Stimulated activated naive CD4-positive, alpha-beta T cell (primary cell): ENCODE data around the gene USP25.
A peak's percentile ranks its signal among the peaks of the same experiment; 100 is the strongest.
"Not testable (repeated sequence)": the region's sequence is repeated elsewhere in the genome, so short reads cannot be mapped to it uniquely, and the experiment has no call there.

ENCODE experiments used
- DNase-seq, 6 experiments: peaks; one replicate each; lab custom pipeline; 2025; lab: John Stamatoyannopoulos, UW

The USP25 gene

DNA sequence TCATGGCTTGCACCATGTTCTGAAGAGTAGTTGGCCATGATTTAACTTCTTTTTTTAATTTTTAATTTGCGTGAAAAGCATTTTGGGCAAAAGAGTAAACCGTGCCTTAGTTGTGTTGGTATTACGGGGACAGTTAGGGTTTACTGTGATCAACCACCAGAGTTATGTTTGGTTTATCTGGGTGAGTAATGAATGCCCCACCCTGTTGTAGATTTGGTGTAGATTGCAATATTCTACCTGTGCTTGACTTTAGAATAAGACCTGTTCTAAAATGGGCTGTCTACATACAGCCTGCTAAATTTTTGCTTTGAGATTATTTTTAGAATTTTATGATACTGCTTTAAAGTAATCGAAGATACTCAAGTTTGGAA is 1.4 kb downstream of the USP25 start:
- no peak for DNase-seq

GRCh38 chr21:15732290-15732995 is 2.7 kb downstream of the USP25 start:
- peak in 3 of 6 experiments; percentile 62 to 65 (median 63) for DNase-seq

- no peak for DNase-seq
Measured at GRCh38 chr21:15732996-15733329, 3.2 kb downstream of the USP25 start.

GRCh38 chr21:15735409-15735808 is 5.6 kb downstream of the USP25 start:
- DNase-seq, result no peak

DNA sequence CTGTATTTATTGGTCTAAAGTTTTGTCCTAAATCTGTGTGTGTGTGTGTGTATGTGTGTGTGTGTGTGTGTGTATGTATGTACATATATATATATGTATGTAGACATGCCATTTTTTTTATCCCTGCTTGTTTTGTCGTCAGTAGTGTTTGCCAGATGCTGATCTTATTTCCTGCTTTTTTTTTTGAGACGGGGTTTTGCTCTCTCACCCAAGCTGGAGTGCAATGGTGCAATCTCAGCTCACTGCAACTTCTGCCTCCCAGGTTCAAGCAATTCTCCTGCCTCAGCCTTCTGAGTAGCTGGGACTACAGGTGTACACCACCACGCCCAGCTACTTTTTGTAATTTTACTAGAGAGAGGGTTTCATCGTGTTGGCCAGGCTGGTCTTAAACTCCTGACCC is 6.1 kb downstream of the USP25 start:
- DNase-seq, result peak in 1 of 6 experiments; percentile 2

GRCh38 chr21:15738779-15739178 is 9.0 kb downstream of the USP25 start:
- not testable (repeated sequence) for DNase-seq

GRCh38 chr21:15740383-15740782 is 10.6 kb downstream of the USP25 start:
- no peak for DNase-seq

DNA sequence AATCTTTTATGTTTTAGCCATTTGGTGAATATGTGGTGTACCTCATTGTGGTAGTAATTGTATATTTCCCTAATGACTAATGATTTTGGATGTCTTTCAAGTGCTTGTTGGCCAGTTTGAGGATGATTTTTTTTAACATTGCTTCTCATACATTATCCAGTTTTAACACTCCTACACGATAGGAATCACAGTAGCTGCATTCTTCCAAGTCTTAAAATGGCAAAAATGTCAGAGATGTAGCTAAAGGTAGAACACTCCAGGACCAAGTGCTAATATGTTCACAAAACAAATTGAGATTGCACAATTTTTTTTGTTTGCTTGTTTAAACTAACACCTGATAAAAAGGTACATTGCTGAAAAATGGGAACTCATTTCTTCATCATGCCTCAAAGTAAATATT is 11.7 kb downstream of the USP25 start:
- no peak for DNase-seq

- DNase-seq, result no peak
Measured at GRCh38 chr21:15742052-15742670, 12.4 kb downstream of the USP25 start.

GRCh38 chr21:15742694-15743093 is 12.9 kb downstream of the USP25 start:
- no peak for DNase-seq

DNA sequence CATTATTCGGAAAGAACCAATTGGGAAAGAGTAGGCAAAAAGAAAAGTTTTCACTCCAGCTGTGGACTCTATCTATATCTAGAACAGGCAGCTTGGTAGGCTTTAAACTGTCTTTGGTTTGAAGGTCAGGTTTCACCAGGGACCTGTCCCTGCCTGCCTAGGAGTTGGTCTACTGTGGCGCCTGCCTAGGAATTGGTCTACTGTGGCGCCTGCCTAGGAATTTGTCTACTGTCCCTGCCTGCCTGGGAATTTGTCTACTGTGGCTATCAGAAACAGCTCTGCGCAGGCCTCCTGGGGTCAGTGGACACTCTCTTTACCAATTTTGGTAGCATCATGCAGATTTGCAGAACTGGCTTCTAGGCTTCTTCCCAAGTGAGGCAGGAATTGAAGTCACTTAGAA is 13.8 kb downstream of the USP25 start:
- DNase-seq, result no peak

GRCh38 chr21:15744926-15745325 is 15.1 kb downstream of the USP25 start:
- no peak for DNase-seq

GRCh38 chr21:15748586-15748985 is 18.8 kb downstream of the USP25 start:
- no peak for DNase-seq

DNA sequence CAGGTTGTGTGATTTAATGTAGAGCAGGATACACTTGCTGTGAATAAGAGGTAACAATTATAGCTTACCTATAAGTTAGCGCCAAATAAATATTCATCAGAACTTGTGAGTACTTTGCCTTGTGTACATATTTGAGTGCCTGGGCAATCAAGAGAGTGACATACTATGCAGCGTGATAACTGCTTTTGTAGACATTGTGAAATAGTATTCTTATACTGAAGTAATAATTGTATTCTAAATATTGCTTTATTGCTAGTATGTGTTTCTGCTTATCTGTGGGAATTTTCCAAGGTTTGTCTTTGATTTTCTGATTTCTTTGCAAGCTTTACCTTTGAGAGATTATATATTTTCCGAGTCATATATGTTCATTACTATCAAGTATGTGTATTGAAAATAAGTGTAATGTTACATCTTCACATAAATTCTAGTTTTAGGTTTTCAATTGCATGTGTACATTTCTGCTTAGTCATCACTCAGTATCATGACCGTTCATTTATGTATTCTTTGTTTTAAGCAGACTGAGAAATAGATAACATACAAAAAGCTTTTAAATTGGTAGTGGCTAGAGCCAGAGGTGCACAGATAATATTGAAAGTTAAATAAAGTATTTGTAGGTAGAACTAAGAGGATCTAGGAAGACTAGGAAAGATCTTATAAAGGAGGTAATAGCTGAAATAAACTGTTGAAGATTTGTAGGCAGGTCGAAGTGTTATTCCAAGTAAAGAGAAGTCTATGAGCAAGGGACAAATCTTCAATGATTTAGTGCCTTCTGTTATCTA is 19.5 kb downstream of the USP25 start:
- no peak for DNase-seq

DNA sequence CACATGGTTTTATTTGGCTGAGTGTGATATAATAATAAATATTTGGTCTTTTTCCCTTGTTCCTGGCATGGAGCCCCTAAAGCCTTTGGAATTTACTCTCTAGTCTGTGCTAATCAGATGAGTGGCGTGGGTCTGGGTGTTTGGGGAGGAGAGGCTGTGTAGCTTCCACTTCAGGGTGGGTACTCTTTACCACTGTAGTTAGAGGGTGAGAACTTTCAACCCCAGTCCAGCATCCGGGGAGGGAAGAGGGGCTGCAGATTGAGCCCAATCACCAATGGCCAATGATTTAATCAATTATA is 20.0 kb downstream of the USP25 start:
- no peak for DNase-seq

GRCh38 chr21:15751037-15751436 is 21.3 kb downstream of the USP25 start:
- no peak for DNase-seq

DNA sequence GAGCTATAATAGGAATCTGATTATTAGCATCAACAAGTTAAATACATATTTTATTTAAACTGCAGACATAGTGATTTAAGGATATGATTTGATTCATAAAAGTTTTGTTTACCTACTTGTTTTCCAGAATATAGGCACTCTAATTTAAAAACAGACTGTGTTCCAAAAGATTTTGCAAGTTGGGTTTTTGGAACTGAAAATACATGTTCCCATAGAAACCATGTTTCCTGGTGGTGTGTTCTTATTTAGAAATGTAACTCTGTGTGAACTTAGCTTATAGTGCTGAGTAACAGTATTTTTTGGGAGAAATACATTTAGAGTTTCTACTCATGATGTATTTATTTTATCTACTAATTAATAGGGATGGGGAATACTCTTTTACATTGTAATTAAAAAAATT is 21.8 kb downstream of the USP25 start:
- no peak for DNase-seq

- no peak for DNase-seq
Measured at GRCh38 chr21:15752763-15753407, 23.1 kb downstream of the USP25 start.

DNA sequence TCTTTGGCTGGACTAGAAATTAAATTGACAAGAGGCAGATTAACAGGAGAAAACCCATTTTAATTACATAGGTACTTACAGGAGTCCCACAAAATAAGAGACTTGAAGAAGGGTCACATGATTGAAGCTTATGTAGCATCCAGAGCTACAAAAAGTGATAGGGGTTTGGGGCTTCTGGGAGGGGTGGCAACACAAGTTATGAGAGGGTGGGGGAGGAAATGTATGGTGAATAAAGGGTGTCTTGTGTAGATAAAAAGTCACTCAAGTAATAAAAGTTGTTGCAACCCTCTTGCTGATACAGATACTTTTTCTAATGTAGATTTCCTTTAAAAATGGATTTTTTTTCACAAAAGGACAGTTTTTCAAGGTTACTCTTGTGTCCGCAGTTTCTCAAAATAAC is 24.0 kb downstream of the USP25 start:
- no peak for DNase-seq

GRCh38 chr21:15754640-15755039 is 24.9 kb downstream of the USP25 start:
- no peak for DNase-seq

DNA sequence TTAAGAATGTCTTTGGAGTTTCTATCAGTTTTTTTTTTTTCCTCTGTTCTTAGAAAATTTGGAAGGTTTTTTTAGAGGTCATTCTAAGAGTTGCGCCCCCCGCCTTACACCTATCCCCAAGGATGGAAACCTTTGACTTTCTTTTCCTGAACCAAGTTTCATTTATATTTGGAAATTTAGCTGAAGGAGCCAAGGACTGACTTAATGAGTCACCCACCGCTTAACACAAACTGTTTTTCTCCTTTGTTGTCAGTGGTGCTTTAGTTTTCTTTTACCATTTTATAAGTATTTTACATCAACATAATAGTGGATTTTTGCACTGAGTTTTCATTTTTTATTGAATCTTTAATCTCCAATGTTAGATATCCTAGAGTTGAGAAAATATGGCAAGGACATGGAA is 25.3 kb downstream of the USP25 start:
- DNase-seq, result no peak

- DNase-seq, result no peak
Measured at GRCh38 chr21:15759469-15759868, 29.7 kb downstream of the USP25 start.

- DNase-seq, result no peak
Measured at GRCh38 chr21:15761507-15762100, 31.8 kb downstream of the USP25 start.
